ENCODE measurements around the gene HBQ1.
A peak's percentile ranks its signal among the peaks of the same experiment; 100 is the strongest.
"Not testable (repeated sequence)": the region's sequence is repeated elsewhere in the genome, so short reads cannot be mapped to it uniquely, and the experiment has no call there.

The HBQ1 gene

DNA sequence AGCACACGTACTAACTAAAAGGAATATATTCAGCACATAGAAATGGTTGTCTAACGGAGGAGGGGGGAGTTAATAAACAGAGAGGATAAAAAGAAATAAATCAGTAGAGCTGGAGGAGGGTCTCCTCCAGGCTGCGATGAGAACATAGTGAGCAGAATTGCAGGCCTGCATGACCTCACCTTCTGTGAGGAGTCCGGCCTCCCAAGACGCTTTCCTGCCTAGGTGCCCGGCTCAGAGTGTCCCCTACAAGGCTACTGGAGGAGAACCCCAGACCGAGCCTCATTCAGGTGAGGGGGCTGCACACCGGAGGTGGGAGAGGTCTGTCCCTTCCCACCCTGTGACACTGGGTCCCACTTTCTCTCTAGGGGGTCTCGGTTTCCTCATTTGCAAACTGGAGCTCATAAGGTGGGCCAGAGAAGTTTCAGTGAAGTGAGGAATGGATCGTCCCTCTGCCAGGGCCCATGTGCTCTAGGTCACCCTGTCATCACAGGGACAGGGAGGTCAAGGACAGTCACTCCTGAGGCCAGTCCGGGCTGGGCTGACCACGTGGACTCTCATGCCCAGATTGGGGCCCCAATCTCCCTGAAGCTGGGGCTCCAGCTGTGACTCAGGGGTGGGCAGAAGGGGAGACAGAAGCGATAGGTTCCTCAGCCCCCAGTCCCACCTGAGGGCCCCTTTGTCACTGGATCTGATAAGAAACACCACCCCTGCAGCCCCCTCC lies 17.8 kb upstream of the HBQ1 start:
- DNase-seq = no peak

DNA sequence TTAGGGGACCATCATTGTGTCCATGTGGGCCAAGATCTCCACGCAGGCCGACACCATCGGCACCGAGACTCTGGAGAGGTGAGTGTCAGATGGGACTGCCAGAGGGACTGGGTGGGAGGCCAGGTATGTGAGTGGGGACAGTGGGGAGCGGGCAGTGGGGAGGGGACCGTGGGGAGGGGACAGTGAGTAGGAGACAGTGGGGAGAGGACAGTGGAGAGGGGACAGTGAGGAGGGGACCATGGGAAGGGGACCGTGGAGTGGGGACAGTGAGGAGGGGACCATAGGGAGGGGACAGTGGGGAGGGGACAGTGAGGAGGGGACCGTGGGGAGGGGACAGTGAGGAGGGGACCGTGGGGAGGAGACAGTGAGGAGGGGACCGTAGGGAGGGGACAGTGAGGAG lies 17.1 kb upstream of the HBQ1 start:
- not testable (repeated sequence) for DNase-seq

DNA sequence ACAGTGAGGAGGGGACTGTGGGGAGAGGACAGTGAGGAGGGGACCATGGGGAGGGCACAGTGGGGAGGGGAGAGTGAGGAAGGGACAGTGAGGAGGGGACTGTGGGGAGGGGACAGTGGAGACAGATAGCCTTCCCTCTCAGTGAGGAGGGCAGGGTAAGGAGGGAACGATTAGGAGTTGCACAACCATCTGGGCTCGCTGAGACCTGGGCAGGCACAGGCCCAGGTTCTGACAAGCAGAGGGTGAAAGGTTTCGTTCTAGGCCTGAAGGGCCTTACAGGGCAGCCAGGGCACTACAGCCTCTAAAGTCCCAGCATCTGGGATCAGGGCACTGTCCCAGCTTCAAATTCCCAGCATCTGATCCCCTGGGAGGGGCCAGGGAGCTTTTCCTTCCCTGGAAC lies 16.6 kb upstream of the HBQ1 start:
- not testable (repeated sequence) for DNase-seq

DNA sequence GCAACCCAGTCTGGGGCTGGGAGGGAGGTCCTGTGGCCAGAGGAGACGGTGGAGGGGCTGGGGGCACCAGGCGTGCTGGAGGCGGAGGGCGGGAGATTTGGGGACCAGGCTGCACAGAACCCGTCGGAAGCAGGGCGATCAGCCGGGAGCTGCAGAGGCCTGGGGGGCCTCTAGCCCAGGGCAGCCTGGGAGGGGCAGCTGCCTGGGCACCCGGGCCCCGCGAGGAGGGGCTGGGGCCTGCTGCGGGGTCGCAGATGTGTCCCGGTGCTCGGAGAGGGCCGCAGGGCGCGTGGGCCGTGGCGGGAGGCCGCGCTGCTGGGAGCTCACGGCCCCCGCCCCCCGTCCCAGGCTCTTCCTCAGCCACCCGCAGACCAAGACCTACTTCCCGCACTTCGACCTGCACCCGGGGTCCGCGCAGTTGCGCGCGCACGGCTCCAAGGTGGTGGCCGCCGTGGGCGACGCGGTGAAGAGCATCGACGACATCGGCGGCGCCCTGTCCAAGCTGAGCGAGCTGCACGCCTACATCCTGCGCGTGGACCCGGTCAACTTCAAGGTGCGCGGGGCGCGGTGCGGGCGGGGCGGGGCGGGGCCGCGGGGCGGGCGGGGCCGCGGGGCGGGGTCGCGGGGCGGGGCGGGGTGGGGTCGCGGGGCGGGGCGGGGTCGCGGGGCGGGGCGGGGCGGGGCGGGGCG lies 16.0 kb upstream of the HBQ1 start:
- not testable (repeated sequence) for DNase-seq

DNA sequence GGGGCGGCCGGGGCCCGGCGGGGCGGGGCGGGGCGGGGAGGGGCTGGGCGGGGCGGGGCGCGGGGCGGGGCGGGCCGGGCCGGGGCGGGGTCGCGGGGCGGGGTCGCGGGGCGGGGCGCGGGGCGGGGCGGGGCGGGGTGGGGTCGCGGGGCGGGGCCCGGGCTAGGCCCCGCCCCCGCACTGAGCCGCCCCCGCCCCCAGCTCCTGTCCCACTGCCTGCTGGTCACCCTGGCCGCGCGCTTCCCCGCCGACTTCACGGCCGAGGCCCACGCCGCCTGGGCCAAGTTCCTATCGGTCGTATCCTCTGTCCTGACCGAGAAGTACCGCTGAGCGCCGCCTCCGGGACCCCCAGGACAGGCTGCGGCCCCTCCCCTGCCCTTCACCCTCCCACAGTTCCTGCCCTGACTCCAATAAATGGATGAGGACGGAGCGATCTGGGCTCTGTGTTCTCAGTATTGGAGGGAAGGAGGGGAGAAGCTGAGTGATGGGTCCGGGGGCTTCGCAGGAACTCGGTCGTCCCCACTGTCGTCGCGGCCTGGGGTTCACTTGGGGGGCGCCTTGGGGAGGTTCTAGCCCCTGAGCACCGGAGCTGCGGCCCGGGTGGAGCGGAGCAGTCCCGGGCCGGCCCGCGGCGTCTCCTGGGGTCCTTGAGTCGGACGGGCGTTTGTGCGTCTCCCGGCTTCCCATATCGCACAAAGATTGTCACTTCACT lies 15.3 kb upstream of the HBQ1 start:
- no peak for DNase-seq

DNA sequence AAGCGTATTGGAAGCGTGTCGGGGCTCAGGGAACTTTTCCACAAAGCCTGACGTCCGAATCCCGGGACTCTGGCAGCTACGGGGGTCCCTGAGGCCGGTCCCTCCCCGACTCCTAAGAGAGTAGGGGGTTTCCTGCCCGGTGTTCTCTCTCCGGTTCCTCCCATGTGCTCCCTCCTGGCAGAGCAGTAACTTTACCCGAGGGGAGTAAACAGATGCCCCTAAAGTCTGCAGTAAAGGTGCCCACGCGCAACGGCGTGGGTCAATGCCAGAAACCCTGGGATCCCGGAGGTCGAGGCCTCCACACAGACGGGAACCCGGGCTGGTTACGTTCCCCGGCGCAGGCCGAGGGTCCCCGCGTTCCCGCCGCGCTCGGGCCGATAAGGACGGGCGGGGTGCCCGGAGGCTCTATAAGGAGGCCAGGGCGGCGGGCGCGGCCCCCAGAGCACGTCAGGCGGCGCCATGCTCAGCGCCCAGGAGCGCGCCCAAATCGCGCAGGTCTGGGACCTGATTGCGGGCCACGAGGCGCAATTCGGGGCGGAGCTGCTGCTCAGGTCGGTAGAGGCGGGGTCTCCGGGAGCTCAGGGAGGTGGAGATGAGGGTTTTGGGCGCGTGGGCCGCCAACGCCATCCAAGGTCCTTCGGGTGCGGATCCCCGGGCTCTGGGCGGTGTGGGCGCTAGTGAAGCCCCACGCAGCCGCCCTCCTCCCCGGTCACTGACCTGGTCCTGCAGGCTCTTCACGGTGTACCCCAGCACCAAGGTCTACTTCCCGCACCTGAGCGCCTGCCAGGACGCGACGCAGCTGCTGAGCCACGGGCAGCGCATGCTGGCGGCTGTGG lies 14.5 kb upstream of the HBQ1 start, which contains the start of gene HBM:
Gene HBM (plus strand): TSS at position 440 of the 836 bp plus-strand sequence. CDS start 20 bp downstream, at position 460.
- DNase-seq = no peak

DNA sequence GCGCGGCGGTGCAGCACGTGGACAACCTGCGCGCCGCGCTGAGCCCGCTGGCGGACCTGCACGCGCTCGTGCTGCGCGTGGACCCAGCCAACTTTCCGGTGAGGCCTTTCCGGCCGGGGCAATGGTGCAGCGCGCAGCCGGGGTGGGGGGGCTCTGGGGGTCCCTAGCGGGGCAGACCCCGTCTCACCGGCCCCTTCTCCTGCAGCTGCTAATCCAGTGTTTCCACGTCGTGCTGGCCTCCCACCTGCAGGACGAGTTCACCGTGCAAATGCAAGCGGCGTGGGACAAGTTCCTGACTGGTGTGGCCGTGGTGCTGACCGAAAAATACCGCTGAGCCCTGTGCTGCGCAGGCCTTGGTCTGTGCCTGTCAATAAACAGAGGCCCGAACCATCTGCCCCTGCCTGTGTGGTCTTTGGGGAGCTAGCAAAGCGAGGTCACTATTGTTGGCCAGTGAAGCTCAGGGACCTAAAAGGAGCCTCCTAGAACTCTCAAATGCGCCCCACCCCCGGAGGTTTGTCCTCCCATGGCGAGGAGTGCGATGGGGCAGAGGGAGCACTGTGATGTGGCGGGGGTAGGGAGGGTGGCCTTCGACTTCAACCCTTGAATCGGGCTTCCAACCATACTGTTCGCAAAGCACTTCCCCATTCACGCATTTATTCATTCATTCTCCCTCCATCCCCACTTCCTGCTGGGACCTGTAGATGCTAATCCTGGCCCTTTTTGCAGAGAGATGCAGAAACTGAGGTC lies 13.7 kb upstream of the HBQ1 start:
- DNase-seq = no peak

DNA sequence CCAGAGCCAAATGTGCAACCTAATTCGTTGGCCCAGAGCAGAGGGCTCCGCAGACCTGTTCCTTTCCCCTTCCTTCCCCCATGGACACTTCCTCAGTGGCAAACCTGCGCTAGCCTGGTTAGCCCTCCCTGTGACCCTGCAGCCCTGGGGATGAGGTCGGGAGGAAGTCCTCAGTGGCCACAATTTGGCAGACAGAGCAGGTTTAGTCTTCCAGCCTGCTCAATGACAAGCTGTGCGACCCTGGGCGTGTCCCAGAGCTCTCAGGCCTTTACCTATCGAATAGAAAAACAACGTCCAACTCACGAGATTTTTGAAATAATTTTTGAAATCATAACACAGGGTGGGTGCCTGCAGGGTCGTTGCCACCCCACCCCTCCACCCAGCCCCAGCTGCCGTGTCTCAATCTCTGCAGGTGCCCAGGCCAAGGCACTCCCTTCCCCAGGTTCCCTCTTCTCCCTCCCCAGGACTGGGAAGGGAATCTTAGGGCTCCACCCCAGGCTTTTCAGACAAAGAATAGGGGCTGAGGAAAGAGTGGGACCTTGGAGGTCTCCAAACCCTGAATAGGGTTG lies 13.1 kb upstream of the HBQ1 start:
- DNase-seq = no peak

DNA sequence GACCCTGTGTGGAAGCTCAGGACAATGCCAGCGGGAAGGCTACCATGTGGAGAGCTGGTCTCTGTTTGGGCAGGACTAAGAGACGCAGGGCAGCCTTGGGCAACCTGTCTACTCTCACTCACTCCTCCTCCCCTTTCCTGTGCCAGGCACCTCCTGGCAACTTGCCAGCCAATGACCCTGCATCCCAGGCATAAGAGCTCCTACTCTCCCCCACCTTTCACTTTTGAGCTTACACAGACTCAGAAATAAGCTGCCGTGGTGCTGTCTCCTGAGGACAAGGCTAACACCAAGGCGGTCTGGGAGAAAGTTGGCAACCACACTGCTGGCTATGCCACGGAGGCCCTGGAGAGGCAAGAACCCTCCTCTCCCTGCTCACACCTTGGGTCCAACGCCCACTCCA lies 11.8 kb upstream of the HBQ1 start:
- DNase-seq = peak; percentile 23

DNA sequence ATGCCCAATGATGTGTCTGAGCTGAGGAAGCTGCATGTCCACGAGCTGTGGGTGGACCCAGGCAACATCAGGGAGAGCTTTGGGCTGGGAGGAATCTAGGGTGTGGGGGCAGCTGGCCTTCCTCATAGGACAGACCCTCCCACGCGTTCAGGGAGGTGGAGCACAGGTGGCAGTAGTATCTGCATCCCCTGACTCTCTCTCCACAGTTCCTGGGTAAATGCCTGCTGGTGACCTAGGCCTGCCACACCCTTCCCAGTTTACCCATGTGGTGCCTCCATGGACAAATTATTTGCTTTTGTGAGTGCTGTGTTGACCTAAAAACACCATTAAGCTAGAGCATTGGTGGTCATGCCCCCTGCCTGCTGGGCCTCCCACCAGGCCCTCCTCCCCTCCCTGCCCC lies 11.2 kb upstream of the HBQ1 start:
- no peak for DNase-seq

DNA sequence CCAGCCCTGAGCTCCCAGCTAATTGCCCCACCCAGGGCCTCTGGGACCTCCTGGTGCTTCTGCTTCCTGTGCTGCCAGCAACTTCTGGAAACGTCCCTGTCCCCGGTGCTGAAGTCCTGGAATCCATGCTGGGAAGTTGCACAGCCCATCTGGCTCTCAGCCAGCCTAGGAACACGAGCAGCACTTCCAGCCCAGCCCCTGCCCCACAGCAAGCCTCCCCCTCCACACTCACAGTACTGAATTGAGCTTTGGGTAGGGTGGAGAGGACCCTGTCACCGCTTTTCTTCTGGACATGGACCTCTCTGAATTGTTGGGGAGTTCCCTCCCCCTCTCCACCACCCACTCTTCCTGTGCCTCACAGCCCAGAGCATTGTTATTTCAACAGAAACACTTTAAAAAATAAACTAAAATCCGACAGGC lies 10.2 kb upstream of the HBQ1 start:
- DNase-seq = not testable (repeated sequence)

DNA sequence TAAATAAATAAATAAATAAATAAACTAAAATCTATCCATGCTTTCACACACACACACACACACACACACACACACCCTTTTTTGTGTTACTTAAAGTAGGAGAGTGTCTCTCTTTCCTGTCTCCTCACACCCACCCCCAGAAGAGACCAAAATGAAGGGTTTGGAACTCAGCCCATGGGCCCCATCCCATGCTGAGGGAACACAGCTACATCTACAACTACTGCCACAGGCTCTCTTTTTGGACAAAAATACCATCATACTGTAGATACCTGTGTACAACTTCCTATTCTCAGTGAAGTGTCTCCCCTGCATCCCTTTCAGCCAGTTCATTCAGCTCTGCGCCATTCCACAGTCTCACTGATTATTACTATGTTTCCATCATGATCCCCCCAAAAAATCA lies 9.5 kb upstream of the HBQ1 start:
- no peak for DNase-seq

DNA sequence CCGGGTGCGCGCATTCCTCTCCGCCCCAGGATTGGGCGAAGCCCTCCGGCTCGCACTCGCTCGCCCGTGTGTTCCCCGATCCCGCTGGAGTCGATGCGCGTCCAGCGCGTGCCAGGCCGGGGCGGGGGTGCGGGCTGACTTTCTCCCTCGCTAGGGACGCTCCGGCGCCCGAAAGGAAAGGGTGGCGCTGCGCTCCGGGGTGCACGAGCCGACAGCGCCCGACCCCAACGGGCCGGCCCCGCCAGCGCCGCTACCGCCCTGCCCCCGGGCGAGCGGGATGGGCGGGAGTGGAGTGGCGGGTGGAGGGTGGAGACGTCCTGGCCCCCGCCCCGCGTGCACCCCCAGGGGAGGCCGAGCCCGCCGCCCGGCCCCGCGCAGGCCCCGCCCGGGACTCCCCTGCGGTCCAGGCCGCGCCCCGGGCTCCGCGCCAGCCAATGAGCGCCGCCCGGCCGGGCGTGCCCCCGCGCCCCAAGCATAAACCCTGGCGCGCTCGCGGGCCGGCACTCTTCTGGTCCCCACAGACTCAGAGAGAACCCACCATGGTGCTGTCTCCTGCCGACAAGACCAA lies 7.8 kb upstream of the HBQ1 start, which contains the start of gene HBA2:
Gene HBA2 (plus strand): TSS at position 503 of the 568 bp plus-strand sequence. CDS start 37 bp downstream, at position 540.
- not testable (repeated sequence) for DNase-seq

DNA sequence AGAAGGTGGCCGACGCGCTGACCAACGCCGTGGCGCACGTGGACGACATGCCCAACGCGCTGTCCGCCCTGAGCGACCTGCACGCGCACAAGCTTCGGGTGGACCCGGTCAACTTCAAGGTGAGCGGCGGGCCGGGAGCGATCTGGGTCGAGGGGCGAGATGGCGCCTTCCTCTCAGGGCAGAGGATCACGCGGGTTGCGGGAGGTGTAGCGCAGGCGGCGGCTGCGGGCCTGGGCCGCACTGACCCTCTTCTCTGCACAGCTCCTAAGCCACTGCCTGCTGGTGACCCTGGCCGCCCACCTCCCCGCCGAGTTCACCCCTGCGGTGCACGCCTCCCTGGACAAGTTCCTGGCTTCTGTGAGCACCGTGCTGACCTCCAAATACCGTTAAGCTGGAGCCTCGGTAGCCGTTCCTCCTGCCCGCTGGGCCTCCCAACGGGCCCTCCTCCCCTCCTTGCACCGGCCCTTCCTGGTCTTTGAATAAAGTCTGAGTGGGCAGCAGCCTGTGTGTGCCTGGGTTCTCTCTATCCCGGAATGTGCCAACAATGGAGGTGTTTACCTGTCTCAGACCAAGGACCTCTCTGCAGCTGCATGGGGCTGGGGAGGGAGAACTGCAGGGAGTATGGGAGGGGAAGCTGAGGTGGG lies 6.9 kb upstream of the HBQ1 start:
- DNase-seq = not testable (repeated sequence)

DNA sequence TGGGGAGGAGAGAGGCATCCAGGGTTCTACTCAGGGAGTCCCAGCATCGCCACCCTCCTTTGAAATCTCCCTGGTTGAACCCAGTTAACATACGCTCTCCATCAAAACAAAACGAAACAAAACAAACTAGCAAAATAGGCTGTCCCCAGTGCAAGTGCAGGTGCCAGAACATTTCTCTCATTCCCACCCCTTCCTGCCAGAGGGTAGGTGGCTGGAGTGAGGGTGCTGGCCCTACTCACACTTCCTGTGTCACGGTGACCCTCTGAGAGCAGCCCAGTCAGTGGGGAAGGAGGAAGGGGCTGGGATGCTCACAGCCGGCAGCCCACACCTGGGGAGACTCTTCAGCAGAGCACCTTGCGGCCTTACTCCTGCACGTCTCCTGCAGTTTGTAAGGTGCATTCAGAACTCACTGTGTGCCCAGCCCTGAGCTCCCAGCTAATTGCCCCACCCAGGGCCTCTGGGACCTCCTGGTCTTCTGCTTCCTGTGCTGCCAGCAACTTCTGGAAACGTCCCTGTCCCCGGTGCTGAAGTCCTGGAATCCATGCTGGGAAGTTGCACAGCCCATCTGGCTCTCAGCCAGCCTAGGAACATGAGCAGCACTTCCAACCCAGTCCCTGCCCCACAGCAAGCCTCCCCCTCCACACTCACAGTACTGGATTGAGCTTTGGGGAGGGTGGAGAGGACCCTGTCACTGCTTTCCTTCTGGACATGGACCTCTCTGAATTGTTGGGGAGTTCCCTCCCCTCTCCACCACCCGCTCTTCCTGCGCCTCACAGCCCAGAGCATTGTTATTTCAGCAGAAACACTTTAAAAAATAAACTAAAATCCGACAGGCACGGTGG lies 6.1 kb upstream of the HBQ1 start:
- DNase-seq = not testable (repeated sequence)

DNA sequence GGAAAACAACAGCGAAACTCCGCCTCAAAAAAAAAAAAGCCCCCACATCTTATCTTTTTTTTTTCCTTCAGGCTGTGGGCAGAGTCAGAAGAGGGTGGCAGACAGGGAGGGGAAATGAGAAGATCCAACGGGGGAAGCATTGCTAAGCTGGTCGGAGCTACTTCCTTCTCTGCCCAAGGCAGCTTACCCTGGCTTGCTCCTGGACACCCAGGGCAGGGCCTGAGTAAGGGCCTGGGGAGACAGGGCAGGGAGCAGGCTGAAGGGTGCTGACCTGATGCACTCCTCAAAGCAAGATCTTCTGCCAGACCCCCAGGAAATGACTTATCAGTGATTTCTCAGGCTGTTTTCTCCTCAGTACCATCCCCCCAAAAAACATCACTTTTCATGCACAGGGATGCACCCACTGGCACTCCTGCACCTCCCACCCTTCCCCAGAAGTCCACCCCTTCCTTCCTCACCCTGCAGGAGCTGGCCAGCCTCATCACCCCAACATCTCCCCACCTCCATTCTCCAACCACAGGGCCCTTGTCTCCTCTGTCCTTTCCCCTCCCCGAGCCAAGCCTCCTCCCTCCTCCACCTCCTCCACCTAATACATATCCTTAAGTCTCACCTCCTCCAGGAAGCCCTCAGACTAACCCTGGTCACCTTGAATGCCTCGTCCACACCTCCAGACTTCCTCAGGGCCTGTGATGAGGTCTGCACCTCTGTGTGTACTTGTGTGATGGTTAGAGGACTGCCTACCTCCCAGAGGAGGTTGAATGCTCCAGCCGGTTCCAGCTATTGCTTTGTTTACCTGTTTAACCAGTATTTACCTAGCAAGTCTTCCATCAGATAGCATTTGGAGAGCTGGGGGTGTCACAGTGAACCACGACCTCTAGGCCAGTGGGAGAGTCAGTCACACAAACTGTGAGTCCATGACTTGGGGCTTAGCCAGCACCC lies 5.0 kb upstream of the HBQ1 start:
- DNase-seq = no peak

DNA sequence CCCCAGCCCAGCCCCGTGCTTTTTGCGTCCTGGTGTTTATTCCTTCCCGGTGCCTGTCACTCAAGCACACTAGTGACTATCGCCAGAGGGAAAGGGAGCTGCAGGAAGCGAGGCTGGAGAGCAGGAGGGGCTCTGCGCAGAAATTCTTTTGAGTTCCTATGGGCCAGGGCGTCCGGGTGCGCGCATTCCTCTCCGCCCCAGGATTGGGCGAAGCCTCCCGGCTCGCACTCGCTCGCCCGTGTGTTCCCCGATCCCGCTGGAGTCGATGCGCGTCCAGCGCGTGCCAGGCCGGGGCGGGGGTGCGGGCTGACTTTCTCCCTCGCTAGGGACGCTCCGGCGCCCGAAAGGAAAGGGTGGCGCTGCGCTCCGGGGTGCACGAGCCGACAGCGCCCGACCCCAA lies 4.3 kb upstream of the HBQ1 start:
- DNase-seq = not testable (repeated sequence)

Data from NCI-H1105 (cell line).